ENCODE results near the gene VSIR.

DNA sequence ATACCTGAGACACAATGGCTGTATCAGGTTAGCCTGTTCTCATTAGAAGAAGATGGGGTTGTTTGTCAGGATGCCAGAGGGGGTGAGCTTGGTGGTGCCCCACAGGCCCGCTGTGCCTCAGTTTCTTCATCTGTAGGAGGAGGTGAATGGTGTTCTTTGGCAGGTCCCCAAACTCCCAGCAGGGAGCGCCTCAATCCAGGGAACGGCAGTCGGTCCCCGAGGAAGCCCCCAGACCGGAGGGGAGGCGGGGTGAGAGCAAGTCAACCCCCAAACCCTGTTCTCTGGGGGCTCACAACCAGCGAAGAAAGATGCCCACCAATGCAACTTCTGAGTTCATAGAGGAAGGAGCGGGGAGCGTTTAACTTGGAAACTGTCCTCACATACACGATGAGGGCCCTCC, 69.7 kb downstream of the VSIR start:
- TF ChIP-seq POLR2A (IDR thresholded peaks at IDR 0.05; ENCODE audit: extremely low read depth, insufficient read length) = no peak
- TF ChIP-seq, protein P1, sequence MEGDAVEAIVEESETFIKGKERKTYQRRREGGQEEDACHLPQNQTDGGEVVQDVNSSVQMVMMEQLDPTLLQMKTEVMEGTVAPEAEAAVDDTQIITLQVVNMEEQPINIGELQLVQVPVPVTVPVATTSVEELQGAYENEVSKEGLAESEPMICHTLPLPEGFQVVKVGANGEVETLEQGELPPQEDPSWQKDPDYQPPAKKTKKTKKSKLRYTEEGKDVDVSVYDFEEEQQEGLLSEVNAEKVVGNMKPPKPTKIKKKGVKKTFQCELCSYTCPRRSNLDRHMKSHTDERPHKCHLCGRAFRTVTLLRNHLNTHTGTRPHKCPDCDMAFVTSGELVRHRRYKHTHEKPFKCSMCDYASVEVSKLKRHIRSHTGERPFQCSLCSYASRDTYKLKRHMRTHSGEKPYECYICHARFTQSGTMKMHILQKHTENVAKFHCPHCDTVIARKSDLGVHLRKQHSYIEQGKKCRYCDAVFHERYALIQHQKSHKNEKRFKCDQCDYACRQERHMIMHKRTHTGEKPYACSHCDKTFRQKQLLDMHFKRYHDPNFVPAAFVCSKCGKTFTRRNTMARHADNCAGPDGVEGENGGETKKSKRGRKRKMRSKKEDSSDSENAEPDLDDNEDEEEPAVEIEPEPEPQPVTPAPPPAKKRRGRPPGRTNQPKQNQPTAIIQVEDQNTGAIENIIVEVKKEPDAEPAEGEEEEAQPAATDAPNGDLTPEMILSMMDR (IDR thresholded peaks at IDR 0.05; ENCODE audit: low read depth, low read length) = no peak
